ENCODE measurements around the gene HEXIM1.

HEXIM1 gene

GRCh38 chr17:45175759-45176115 is 27.5 kb downstream of the HEXIM1 start:
- no peak for DNase-seq

GRCh38 chr17:45177563-45177962 is 29.3 kb downstream of the HEXIM1 start:
- DNase-seq = no peak

GRCh38 chr17:45184144-45184543 is 35.9 kb downstream of the HEXIM1 start:
- no peak for DNase-seq

- DNase-seq = no peak
These were observed 38.6 kb downstream of the HEXIM1 start for GRCh38 chr17:45186801-45187354.

GRCh38 chr17:45189009-45189408 is 40.7 kb downstream of the HEXIM1 start:
- no peak for DNase-seq

GRCh38 chr17:45190503-45191255 is 42.4 kb downstream of the HEXIM1 start:
- DNase-seq = no peak

GRCh38 chr17:45195424-45195823 is 47.1 kb downstream of the HEXIM1 start:
- no peak for DNase-seq

- no peak for DNase-seq
These were observed 48.8 kb downstream of the HEXIM1 start for GRCh38 chr17:45197108-45197507.

GRCh38 chr17:45197555-45198334 is 49.5 kb downstream of the HEXIM1 start:
- peak; percentile 86 to 89 for DNase-seq

- DNase-seq = peak in 1 of 2 donors; percentile 3
These were observed 52.4 kb downstream of the HEXIM1 start for GRCh38 chr17:45200701-45201100.

- DNase-seq = no peak
These were observed 53.2 kb downstream of the HEXIM1 start for GRCh38 chr17:45201457-45201856.
